Inflammatory macrophage treated with lipopolysaccharide for 4 hours (primary cell): ENCODE measurements around the gene HEYL.

Source experiments
- DNase-seq: peaks from one replicate; pipeline ENCODE4 v3.0.0-alpha.2; 2020

The HEYL gene

GRCh38 chr1:39663559-39663958 is 24.1 kb upstream of the HEYL start:
- DNase-seq = no peak

- no peak for DNase-seq
Observed at GRCh38 chr1:39662861-39663260, 23.4 kb upstream of the HEYL start.

DNA sequence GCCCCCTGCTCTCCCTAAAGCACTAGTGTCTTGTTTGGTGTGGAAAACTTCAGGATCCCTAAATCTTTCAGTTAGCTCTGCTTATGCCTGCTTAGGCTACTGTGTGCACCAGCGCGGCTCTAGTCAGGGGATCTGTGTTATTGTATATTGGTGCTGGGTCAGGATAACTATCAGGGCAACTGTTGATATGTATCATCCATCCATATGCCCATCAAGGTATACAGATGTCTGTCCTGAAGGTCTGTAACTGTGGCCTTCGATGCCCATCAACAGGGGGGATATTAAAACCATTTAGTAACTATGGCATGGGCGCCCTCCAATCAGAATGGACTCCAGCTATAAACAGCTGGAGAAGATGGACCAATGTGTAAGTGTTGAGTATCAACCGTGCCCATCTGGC is 20.1 kb upstream of the HEYL start:
- DNase-seq = no peak

DNA sequence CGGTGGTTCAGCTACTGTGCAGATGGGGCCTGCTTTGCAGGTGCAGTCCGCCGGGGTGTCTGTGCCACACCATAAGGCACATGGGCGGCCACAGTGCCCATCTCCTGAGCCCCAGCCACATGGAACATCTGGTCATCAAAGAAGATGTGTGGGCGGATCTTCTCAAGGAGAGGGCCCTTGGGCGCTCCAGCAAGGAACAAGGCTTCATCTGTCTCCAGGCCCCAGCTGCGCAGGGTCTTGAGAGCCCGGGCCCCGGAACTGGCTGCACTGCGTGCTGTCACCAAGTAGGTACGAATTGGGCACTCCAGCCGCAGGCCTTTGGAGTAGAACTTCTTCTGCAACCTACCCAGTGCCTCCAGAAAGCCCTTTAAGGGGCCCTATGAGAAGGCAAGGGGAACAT is 19.7 kb upstream of the HEYL start:
- DNase-seq = no peak

- peak; percentile 74 for DNase-seq
Observed at GRCh38 chr1:39657923-39658485, 18.6 kb upstream of the HEYL start.

GRCh38 chr1:39657402-39657801 is 18.0 kb upstream of the HEYL start:
- DNase-seq = no peak

DNA sequence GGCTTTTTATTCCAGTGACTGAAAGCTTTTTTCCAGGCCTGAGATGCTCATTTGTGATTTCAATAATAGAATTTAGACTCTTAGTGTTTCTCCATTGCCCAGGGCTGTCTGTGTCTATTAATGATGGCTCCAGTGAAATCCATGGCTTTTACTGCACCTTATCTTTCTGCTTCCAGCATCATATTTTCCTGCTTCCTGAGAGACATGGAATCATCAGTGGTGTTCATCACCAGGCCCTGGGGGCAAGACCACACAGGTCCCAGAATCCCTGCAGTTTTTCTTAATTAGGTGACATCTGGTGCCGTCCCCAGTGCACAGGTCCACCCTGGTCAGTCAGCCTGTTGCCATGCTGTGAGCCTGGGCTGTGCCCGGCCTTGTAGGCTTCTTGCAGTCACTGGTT is 16.9 kb upstream of the HEYL start:
- no peak for DNase-seq

GRCh38 chr1:39655578-39656268 is 16.3 kb upstream of the HEYL start:
- no peak for DNase-seq

DNA sequence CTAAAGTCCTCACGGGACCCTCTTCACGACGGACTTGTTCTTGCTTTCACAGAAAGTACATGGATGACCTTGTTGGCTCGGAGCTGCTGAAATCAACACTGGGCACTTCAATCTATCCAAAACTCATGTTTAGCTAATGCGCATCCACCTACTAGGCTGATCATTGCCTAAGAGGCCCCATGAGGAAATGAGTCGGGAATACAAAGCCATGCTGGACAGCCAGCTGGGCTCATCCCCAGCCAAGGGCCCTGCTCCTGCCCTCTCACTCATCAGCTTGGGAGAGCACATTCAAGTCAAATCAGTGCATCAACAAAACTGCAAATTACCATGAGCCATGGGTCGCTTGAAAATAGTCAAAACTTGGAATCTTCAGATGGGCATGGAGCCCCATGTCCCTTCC is 14.8 kb upstream of the HEYL start:
- no peak for DNase-seq

- peak; percentile 73 for DNase-seq
Observed at GRCh38 chr1:39653546-39654031, 14.1 kb upstream of the HEYL start.

DNA sequence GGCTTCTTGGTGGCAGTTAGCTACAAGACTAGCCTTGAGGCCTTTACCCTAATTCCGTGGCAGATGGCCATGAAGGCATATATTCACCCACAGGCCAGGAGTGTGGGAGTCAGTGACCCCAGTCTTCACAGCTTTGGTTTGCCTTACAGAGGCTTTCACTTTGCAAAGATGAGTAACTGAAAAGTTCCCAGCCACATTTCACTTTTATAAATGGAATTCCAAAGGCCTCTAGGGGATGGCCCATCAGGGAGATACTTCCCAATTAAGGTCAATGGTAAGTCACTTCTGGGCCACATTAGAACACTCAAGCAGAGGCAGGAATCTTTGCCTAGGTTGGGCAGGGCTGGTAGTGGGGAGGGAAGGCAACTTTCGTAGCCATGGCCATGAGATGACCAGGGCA is 13.1 kb upstream of the HEYL start:
- no peak for DNase-seq

- no peak for DNase-seq
Observed at GRCh38 chr1:39652105-39652504, 12.7 kb upstream of the HEYL start.

DNA sequence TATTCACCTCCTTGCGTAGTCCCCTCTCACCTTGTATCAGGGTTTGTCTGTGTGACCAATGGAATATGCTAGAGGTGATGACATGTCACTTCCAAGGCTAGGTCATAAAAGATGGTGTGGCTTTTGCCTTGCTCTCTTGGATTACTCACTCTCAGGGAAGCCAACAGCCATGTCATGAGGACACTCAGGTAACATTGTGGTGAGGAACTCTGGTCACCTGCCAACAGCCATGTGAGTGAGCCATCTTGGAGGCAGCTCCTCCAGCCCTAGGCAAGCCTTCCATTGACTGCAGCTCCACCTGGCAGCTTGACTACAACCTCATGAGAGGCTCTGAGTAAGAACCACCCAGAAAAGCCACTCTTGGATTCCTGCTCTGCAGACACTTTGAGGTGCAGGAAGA is 11.0 kb upstream of the HEYL start:
- DNase-seq = no peak

- no peak for DNase-seq
Observed at GRCh38 chr1:39649636-39650185, 10.3 kb upstream of the HEYL start.

DNA sequence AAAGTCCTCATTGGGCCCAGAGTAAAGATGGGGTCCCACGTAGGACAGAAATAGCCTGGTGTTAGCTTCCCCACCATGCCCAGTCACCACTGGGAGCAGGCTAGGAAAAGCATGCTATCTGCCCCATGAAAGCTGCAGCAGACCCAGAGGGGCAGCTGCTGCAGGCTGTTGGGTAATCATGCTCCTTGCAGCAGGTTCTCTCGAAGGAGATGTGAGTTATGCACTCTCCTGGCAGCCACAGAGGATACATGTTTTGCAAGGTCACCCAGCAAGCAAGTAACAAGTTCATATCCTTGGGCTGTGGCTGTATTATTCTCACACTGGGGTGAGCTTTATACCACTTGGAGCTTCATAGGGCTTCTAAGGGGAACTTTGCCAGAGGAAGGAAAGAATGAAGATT is 9.1 kb upstream of the HEYL start:
- DNase-seq = no peak

- DNase-seq = no peak
Observed at GRCh38 chr1:39647247-39647646, 7.8 kb upstream of the HEYL start.

GRCh38 chr1:39646232-39647081 is 7.0 kb upstream of the HEYL start:
- no peak for DNase-seq

DNA sequence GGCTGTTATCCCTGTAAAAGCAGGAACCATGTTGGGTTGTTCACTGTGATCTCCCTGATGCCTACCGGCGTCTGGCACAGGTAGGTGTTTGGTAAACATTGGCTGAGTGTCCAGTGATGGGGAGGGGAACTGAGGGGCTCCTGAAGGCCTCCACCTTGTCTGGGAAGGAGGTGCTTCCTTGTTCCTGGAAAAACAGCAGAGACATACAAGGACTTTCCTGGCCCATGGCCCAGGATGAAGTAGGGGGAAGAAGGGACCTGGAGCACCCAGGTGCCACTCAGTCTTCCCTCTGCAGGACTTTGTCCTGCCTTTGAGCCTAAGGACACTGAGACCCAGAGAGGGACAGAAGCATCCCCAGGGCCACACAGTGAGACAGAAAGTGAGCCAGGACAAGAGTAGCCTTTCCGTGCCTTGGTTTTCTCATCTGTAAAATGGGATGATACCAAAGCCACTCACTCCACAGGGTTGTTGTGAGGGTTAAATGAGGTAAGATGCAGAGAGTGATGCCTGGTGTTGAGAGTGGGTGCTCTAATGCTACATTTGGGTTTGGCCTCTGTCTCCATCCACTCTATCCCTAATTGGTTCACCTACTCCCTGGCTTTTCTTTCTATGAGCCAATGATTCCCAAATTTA is 6.1 kb upstream of the HEYL start:
- DNase-seq = no peak

- DNase-seq = no peak
Observed at GRCh38 chr1:39643705-39644104, 4.3 kb upstream of the HEYL start.

DNA sequence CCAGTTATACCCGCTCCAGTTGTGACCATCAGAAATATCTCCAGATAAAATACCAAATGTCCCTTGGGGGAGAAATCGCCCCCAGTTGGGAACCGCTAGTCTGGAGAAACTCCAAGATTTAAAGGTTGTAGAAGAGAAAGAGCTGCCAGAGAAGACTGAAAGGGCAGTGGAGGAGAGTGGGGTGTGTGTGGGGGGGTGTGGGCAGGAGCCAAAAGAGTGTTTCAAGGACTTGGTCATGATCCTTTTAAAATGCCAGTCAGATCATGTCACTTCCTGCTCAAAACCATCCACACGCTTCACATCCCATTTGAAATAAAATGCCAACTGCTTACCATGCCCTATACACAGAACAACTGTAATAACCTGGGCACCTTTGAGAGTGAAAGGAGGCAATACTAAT is 3.4 kb upstream of the HEYL start:
- DNase-seq = no peak

- DNase-seq = no peak
Observed at GRCh38 chr1:39640861-39641260, 1.4 kb upstream of the HEYL start.

DNA sequence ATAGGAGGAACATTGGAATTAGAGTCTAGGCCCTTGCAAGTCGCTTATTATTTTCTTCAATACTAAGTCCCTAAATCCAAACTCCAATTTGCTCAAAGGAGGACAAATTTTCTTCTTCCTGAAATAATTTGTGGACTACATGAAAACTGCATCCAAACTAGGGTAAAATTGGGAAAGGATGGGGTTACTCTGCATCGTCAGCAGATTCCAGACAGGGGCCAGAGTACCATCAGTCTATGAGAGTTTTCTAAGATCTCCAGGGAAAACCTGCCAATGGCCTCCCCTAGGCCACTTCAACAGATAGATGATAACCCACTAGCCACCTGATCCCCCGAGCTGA is 508 bp downstream of the HEYL start:
- DNase-seq = no peak

- no peak for DNase-seq
Observed at GRCh38 chr1:39637361-39637760, 2.1 kb downstream of the HEYL start.

- DNase-seq = no peak
Observed at GRCh38 chr1:39635871-39636210, 3.6 kb downstream of the HEYL start.
